HepG2 (cell line): ENCODE data around the gene WDR11. TPM values are rescaled to one million over a fixed set of nuclear protein-coding genes. Genes with fewer than 3 reads are reported as not detected.
"Not testable (repeated sequence)": the region's sequence is repeated elsewhere in the genome, so short reads cannot be mapped to it uniquely, and the experiment has no call there.

Experiments used
- ATAC-seq: fragments of 200-7000 bp; cut with Tn5 transposase; 3 replicates; pipeline ENCODE4 v1.9.1; 2020; ENCODE audit warnings: mild to moderate bottlenecking, moderate library complexity
- BruUV-seq: library from RNA; stranded (reverse); fragments of 400-500 nt; replicated peaks from 2 replicates; lab custom pipeline; 2021; lab: Mats Ljungman, UMichigan
- CTCF ChIA-PET: fragments of 300-600 bp; formaldehyde crosslinking; extraction: SDS; loops from one replicate; lab custom pipeline; 2021; ENCODE audit warnings: low total read pairs, inconsistent platforms, low intra/inter-chr PET ratio; lab: Yijun Ruan, JAX
- POLR2A ChIA-PET: fragments of 350-600 bp; sonication (Branson Sonifier 250); formaldehyde crosslinking; loops from one replicate; lab custom pipeline; 2020; ENCODE audit warnings: antibody characterized with exemption, inconsistent platforms; lab: Yijun Ruan, JAX
- DNase-seq: peaks from one replicate; pipeline ENCODE4 v3.0.0-alpha.2; 2015; ENCODE audit warnings: low spot score
- FAIRE-seq: peaks from 3 replicates; lab custom pipeline; 2011; peaks lifted over from hg19 to GRCh38; lab: Jason Lieb, UNC
- H2AFZ ChIP-seq: one replicate; pipeline ENCODE4 v1.6.1; 2011; ENCODE audit warnings: low read length, inconsistent platforms
- H3K27ac ChIP-seq: fragments of 300-600 bp; 3 replicates; pipeline ENCODE4 v1.8.0; 2011; ENCODE audit warnings: mixed run types, mild to moderate bottlenecking, mixed read lengths, low read length, inconsistent platforms; ENCODE audit not compliant: insufficient read depth; ENCODE audit errors: extremely low read length
- H3K27me3 ChIP-seq, 2 experiments: fragments of 200-600 bp in 1 of 2; 2 replicates in 1 of 2; 3 replicates in 1 of 2; pipeline versions ENCODE4 v1.6.0 to v1.8.0; 2011; ENCODE audit warnings: low read length in 2 of 2, mild to moderate bottlenecking in 2 of 2, moderate library complexity in 2 of 2, inconsistent platforms in 1 of 2; ENCODE audit not compliant: insufficient read depth in 2 of 2, control insufficient read depth in 1 of 2
- H3K36me3 ChIP-seq, 2 experiments: fragments of 200-600 bp in 1 of 2; replicated peaks in 1 of 2; 2 replicates in 1 of 2; 3 replicates in 1 of 2; pipeline versions ENCODE4 v1.5.1 to v1.8.0; 2011; ENCODE audit warnings: low read length in 2 of 2, inconsistent platforms in 1 of 2; ENCODE audit not compliant: insufficient read depth in 2 of 2, control insufficient read depth in 1 of 2
- H3K4me1 ChIP-seq: 2 replicates; pipeline ENCODE4 v1.5.1; 2012; ENCODE audit warnings: low read length, inconsistent platforms; ENCODE audit not compliant: insufficient read depth
- H3K4me2 ChIP-seq: 2 replicates; pipeline ENCODE4 v1.6.0; 2011; ENCODE audit warnings: low read depth, low read length, inconsistent platforms
- H3K4me3 ChIP-seq, 3 experiments: fragments of 200-600 bp in 1 of 3; sonication (generic), shearing (Covaris generic) in 1 of 3; replicated peaks in 1 of 3; 2 replicates each; pipeline ENCODE4 v1.5.1; 2011 to 2016; ENCODE audit warnings: low read length in 3 of 3, inconsistent platforms in 2 of 3, low read depth in 2 of 3, mild to moderate bottlenecking in 2 of 3, control low read depth in 1 of 3, mixed read lengths in 1 of 3; ENCODE audit not compliant: insufficient read depth in 1 of 3
- H3K79me2 ChIP-seq: one replicate; pipeline ENCODE4 v1.6.1; 2011; ENCODE audit warnings: low read length, inconsistent platforms; ENCODE audit not compliant: insufficient read depth
- H3K9ac ChIP-seq: 2 replicates; pipeline ENCODE4 v1.6.0; 2011; ENCODE audit warnings: mild to moderate bottlenecking, low read depth, low read length, inconsistent platforms; ENCODE audit not compliant: insufficient read depth
- H3K9me3 ChIP-seq: 2 replicates; pipeline ENCODE4 v1.5.1; 2012; ENCODE audit warnings: mild to moderate bottlenecking, low read length
- H4K20me1 ChIP-seq: 2 replicates; pipeline ENCODE4 v1.6.0; 2011; ENCODE audit warnings: inconsistent platforms, mild to moderate bottlenecking, low read length, moderate library complexity; ENCODE audit not compliant: insufficient read depth
- DBP ChIP-seq: sonication (generic); formaldehyde crosslinking; IDR thresholded peaks from 2 replicates; pipeline ENCODE4 v1.4.0; 2020; ENCODE audit warnings: missing genetic modification reagents; ENCODE audit errors: not compliant biosample characterization
- HNRNPUL1 ChIP-seq: fragments of 200-400 bp; formaldehyde crosslinking; IDR thresholded peaks from 2 replicates; pipeline ENCODE4 v1.6.1; 2017; ENCODE audit warnings: low read depth, mild to moderate bottlenecking, low read length, moderate library complexity
- KLF6 ChIP-seq: IDR thresholded peaks from 2 replicates; pipeline ENCODE4 v1.8.0; 2016; ENCODE audit warnings: missing biosample characterization, missing genetic modification reagents
- NBN ChIP-seq: fragments of 450-650 bp; conservative IDR thresholded peaks from 2 replicates; pipeline ENCODE4 v1.6.1; 2017
- NCOR1 ChIP-seq: fragments of 200-600 bp; sonication (generic); IDR thresholded peaks from 2 replicates; pipeline ENCODE4 v1.7.0; 2017; ENCODE audit warnings: antibody characterized with exemption, low read length, borderline replicate concordance
- NFIC ChIP-seq: IDR thresholded peaks from 2 replicates; pipeline ENCODE4 v1.6.1; 2012; ENCODE audit warnings: mild to moderate bottlenecking, low read length, inconsistent platforms
- SP1 ChIP-seq, 2 experiments: fragments of 450-650 bp in 1 of 2; sonication (generic) in 1 of 2; formaldehyde crosslinking in 1 of 2; IDR thresholded peaks; 2 replicates each; pipeline versions ENCODE4 v1.4.0 to v1.6.1; 2016 to 2020; ENCODE audit warnings: missing genetic modification reagents in 1 of 2
- TBL1XR1 ChIP-seq: fragments of 150-350 bp; IDR thresholded peaks from 2 replicates; pipeline ENCODE4 v1.6.1; 2014; ENCODE audit warnings: borderline replicate concordance, low read length; ENCODE audit not compliant: partially characterized antibody
- TBP ChIP-seq: sonication (generic); formaldehyde crosslinking; IDR thresholded peaks from 2 replicates; pipeline ENCODE4 v1.5.0; 2020; ENCODE audit warnings: missing genetic modification reagents
- ZNF326 ChIP-seq: sonication (generic); formaldehyde crosslinking; IDR thresholded peaks from 2 replicates; pipeline ENCODE4 v1.4.0; 2020; ENCODE audit warnings: missing genetic modification reagents, borderline replicate concordance
- ZNF354B ChIP-seq: sonication (generic); formaldehyde crosslinking; IDR thresholded peaks from 2 replicates; pipeline ENCODE4 v1.8.0; 2022; ENCODE audit warnings: mild to moderate bottlenecking, missing genetic modification reagents
- WGBS: methylation state at CpG from one replicate; pipeline ENCODE4 v1.1.6; 2017; ENCODE audit warnings: low lambda C conversion rate; 5-methylcytosine and 5-hydroxymethylcytosine counted together
- in situ Hi-C: cut with HindIII; loops from 2 replicates; pipeline ENCODE4 v1.10.0; 2017; ENCODE audit warnings: low pct_unique_long_range_greater_than_20kb; ENCODE audit not compliant: extremely low pct_ligation_motif_present
- intact Hi-C: fragments of 100-400 bp; cut with micrococcal nuclease; formaldehyde crosslinking; loops from one replicate; pipeline ENCODE4 v1.10.0; 2022; ENCODE audit not compliant: unreplicated experiment
- polyA plus RNA-seq, 8 experiments: library from polyadenylated mRNA; depleted of rRNA in 3 of 8; stranded (reverse) in 7 of 8; unstranded in 1 of 8; fragments of >200 nt; fragmentation: Illumina TruSeq in 4 of 8; extraction: Trizol in 4 of 8; gene quantifications; 2 replicates each; pipeline versions ENCODE4 v1.2.1 to v1.2.3, GENCODE V29; 2011 to 2016; ENCODE audit warnings: low read depth in 4 of 8, missing spikeins in 1 of 8, mixed read lengths in 1 of 8; ENCODE audit not compliant: insufficient read depth in 1 of 8
- total RNA-seq, 5 experiments: library from RNA; depleted of rRNA; stranded (reverse); fragments of >200 nt; fragmentation: Illumina TruSeq; extraction: Trizol; gene quantifications; 2 replicates each; pipeline ENCODE4 v1.2.3, GENCODE V29; 2016; ENCODE audit warnings: low read depth in 1 of 5
- TF ChIP-seq, protein P1 (sequence below): sonication (generic); formaldehyde crosslinking; IDR thresholded peaks from 2 replicates; pipeline ENCODE4 v1.9.0; 2021; ENCODE audit warnings: missing genetic modification reagents, mild to moderate bottlenecking, borderline replicate concordance

The WDR11 gene
- total and polyA plus RNA-seq, 2 of the 13 experiments (the other 11 are each of a cell fraction or from before 2014, with no cell fraction given) = 38.0 to 45.2 TPM

GRCh38 chr10:120917521-120918250 is 66.5 kb downstream of the WDR11 start:
- TF ChIP-seq, protein P1, sequence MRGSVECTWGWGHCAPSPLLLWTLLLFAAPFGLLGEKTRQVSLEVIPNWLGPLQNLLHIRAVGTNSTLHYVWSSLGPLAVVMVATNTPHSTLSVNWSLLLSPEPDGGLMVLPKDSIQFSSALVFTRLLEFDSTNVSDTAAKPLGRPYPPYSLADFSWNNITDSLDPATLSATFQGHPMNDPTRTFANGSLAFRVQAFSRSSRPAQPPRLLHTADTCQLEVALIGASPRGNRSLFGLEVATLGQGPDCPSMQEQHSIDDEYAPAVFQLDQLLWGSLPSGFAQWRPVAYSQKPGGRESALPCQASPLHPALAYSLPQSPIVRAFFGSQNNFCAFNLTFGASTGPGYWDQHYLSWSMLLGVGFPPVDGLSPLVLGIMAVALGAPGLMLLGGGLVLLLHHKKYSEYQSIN (CRISPR knock-in tag) = no peak
- TF ChIP-seq ZNF354B (CRISPR knock-in tag) = no peak
- no peak for TF ChIP-seq DBP (CRISPR knock-in tag)
- no peak for TF ChIP-seq TBP (CRISPR knock-in tag)
- no peak for TF ChIP-seq NBN
- TF ChIP-seq HNRNPUL1 = no peak
- TF ChIP-seq SP1 (IDR thresholded peaks at IDR 0.05) = no peak
- TF ChIP-seq SP1 (CRISPR knock-in tag; IDR thresholded peaks at IDR 0.05) = no peak
- no peak for TF ChIP-seq NFIC
- no peak for TF ChIP-seq NCOR1
- no peak for TF ChIP-seq ZNF326 (CRISPR knock-in tag)
- no peak for TF ChIP-seq TBL1XR1
- TF ChIP-seq KLF6 (CRISPR knock-in tag) = no peak
- TF ChIP-seq, all 625 proteins: peak for 0
- ATAC-seq (no peak; the same call in 2 of the 3 replicates), DNase-seq (no peak), FAIRE-seq (no peak)
- Histone ChIP-seq H3K9me3 (no peaks in the 10 kb centered on the region), H2AFZ (no peak overlapping the region), H3K4me1 (no peaks in the 10 kb centered on the region), H3K27ac (no peak overlapping the region), H3K9ac (no peak overlapping the region), H3K4me3 (no peak overlapping the region), H3K27me3 (no peaks in the 10 kb centered on the region), H3K79me2 (no peaks in the 10 kb centered on the region), H4K20me1 (no peaks in the 10 kb centered on the region), H3K4me2 (no peak overlapping the region), H3K36me3 (no peaks in the 10 kb centered on the region)
- in situ Hi-C loops = no loop called here
- BruUV-seq = no TSS peak
- POLR2A ChIA-PET = no interaction called here
- CTCF ChIA-PET = no interaction called here
- 25% methylated on average over 9 of the region's 9 CpGs for WGBS
- intact Hi-C loops = no loop called here

DNA sequence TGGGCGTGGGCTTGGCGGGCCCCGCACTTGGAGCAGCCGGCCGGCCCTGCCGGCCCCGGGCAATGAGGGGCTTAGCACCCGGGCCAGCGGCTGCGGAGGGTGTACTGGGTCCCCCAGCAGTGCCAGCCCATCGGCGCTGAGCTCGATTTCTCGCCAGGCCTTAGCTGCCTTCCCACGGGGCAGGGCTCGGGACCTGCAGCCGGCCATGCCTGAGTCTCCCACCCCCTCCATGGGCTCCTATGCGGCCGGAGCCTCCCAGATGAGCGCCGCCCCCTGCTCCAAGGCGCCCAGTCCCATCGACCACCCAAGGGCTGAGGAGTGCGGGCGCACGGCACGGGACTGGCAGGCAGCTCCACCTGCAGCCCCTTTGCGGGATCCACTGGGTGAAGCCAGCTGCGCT is 72.7 kb downstream of the WDR11 start:
- H2AFZ ChIP-seq, H3K79me2 ChIP-seq, H3K4me1 ChIP-seq, POLR2A ChIA-PET, H3K9me3 ChIP-seq, FAIRE-seq, H3K4me3 ChIP-seq, intact Hi-C loops, BruUV-seq, DNase-seq, CTCF ChIA-PET, in situ Hi-C loops, ATAC-seq, H3K27ac ChIP-seq, H4K20me1 ChIP-seq, H3K36me3 ChIP-seq, H3K4me2 ChIP-seq, H3K9ac ChIP-seq: not testable (repeated sequence)
- H3K27me3 ChIP-seq = peaks cover 1 to 13% of the 10 kb centered on the region in 2 experiments; a peak in 3 of 5 replicates
- WGBS = no CpG with 5 or more reads among the region's 29 CpGs
